DND-41 (cell line): ENCODE measurements around the gene DOCK4.

Experiments used
- ATAC-seq: fragments of 200-7000 bp; cut with Tn5 transposase; 3 replicates; pipeline ENCODE4 v1.9.1; 2021; ENCODE audit warnings: low read depth; ENCODE audit not compliant: insufficient read depth
- DNase-seq: peaks from one replicate; pipeline ENCODE4 v3.0.0-alpha.2; 2020
- H2AFZ ChIP-seq: 2 replicates; pipeline ENCODE4 v1.6.0; 2012; ENCODE audit warnings: low read depth, low read length
- H3K27ac ChIP-seq: 2 replicates; pipeline ENCODE4 v1.5.1; 2012; ENCODE audit warnings: low read length, inconsistent platforms
- H3K27me3 ChIP-seq: fragments of 200-600 bp; sonication (generic); 2 replicates; pipeline ENCODE4 v1.6.0; 2012; ENCODE audit warnings: low read length, mild to moderate bottlenecking, inconsistent platforms; ENCODE audit not compliant: insufficient read depth, poor library complexity
- H3K36me3 ChIP-seq: 2 replicates; pipeline ENCODE4 v1.5.1; 2012; ENCODE audit warnings: low read length, inconsistent platforms; ENCODE audit not compliant: insufficient read depth
- H3K4me1 ChIP-seq: 2 replicates; pipeline ENCODE4 v1.5.1; 2012; ENCODE audit warnings: mild to moderate bottlenecking, low read length; ENCODE audit not compliant: insufficient read depth
- H3K4me2 ChIP-seq: 2 replicates; pipeline ENCODE4 v1.6.0; 2012; ENCODE audit warnings: mild to moderate bottlenecking, moderate library complexity, low read length, inconsistent platforms; ENCODE audit not compliant: insufficient read depth
- H3K4me3 ChIP-seq, 2 experiments: fragments of 200-600 bp in 1 of 2; shearing (Covaris generic) in 1 of 2; 2 replicates each; pipeline ENCODE4 v1.5.1; 2012 to 2016; ENCODE audit warnings: inconsistent platforms in 2 of 2, low read length in 2 of 2, mild to moderate bottlenecking in 2 of 2, low read depth in 1 of 2, moderate library complexity in 1 of 2
- H3K79me2 ChIP-seq: 2 replicates; pipeline ENCODE4 v1.6.0; 2012; ENCODE audit warnings: low read length, inconsistent platforms; ENCODE audit not compliant: insufficient read depth
- H3K9ac ChIP-seq: 2 replicates; pipeline ENCODE4 v1.6.0; 2012; ENCODE audit warnings: low read depth, mild to moderate bottlenecking, inconsistent platforms, low read length, moderate library complexity
- H3K9me3 ChIP-seq: 2 replicates; pipeline ENCODE4 v1.5.1; 2012; ENCODE audit warnings: low read length, moderate library complexity, mild to moderate bottlenecking, inconsistent platforms; ENCODE audit not compliant: insufficient read depth, severe bottlenecking
- H4K20me1 ChIP-seq: 2 replicates; pipeline ENCODE4 v1.6.0; 2012; ENCODE audit warnings: low read length; ENCODE audit not compliant: insufficient read depth
- EZH2 ChIP-seq: IDR thresholded peaks from 3 replicates; pipeline ENCODE4 v1.6.1; 2012; ENCODE audit warnings: borderline replicate concordance, low read depth, mild to moderate bottlenecking, moderate library complexity, low read length, inconsistent platforms; ENCODE audit not compliant: severe bottlenecking
- TF ChIP-seq, protein P1 (sequence below): IDR thresholded peaks from 2 replicates; pipeline ENCODE4 v1.5.1; 2012; ENCODE audit warnings: borderline replicate concordance, low read length, moderate library complexity, mild to moderate bottlenecking; ENCODE audit not compliant: poor library complexity, severe bottlenecking; ENCODE audit errors: extremely low read depth

DOCK4 gene

DNA sequence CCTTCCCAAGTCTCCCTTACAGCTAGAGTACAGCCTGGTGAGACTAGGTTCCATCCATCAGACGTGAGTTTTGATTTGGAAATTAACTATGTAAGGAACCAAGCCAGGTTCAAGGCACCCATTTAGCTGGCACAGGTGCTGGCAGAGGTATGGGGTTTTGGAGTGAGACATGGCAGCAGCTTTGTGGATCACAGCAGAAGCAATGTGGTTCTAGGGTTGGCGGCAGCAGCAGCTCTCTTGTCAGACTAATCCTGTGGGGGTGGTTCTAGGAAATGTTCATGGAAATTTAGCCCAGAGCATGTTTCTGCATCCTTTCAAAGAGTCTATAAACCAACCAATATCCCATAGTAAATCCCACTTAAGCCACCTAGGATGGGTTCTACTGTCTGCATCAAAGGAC lies 142.2 kb downstream of the DOCK4 start:
- H3K4me1 ChIP-seq: no peaks in the 10 kb centered on the region
- no peaks in the 10 kb centered on the region for H3K36me3 ChIP-seq
- no peaks in the 10 kb centered on the region for H3K9me3 ChIP-seq
- no peaks in the 10 kb centered on the region for H3K79me2 ChIP-seq
- H3K4me2 ChIP-seq: no peak overlapping the region
- H3K4me3 ChIP-seq: no peak overlapping the region
- H3K9ac ChIP-seq: no peak overlapping the region
- no peak overlapping the region for H2AFZ ChIP-seq
- H3K27ac ChIP-seq: no peak overlapping the region
- DNase-seq (no peak), ATAC-seq (no peak)
- no peaks in the 10 kb centered on the region for H4K20me1 ChIP-seq
- no peak for TF ChIP-seq EZH2
- TF ChIP-seq, protein P1, sequence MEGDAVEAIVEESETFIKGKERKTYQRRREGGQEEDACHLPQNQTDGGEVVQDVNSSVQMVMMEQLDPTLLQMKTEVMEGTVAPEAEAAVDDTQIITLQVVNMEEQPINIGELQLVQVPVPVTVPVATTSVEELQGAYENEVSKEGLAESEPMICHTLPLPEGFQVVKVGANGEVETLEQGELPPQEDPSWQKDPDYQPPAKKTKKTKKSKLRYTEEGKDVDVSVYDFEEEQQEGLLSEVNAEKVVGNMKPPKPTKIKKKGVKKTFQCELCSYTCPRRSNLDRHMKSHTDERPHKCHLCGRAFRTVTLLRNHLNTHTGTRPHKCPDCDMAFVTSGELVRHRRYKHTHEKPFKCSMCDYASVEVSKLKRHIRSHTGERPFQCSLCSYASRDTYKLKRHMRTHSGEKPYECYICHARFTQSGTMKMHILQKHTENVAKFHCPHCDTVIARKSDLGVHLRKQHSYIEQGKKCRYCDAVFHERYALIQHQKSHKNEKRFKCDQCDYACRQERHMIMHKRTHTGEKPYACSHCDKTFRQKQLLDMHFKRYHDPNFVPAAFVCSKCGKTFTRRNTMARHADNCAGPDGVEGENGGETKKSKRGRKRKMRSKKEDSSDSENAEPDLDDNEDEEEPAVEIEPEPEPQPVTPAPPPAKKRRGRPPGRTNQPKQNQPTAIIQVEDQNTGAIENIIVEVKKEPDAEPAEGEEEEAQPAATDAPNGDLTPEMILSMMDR: no peak
- H3K27me3 ChIP-seq: no peaks in the 10 kb centered on the region

DNA sequence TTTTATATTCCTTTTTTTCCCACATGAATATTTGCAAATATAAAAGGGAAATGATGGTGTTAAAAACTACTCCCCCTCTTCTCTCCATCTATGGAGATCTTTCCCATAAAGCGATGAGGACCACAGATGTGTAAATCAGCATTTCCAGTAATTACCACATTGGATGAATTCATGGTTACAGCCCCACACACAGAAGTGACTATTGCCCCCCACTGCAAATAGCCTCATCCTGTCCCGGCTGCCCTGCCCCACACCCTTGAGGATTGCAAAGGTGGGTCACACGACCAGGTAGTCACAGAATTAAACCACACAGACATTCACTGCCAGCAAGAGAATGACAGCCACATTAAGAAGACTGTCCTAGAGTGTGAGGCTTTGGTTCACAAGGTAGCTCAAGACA lies 145.1 kb downstream of the DOCK4 start:
- Histone ChIP-seq H3K79me2 (no peaks in the 10 kb centered on the region), H3K4me2 (no peak overlapping the region), H3K4me3 (no peak overlapping the region), H3K9ac (no peak overlapping the region), H3K27me3 (no peaks in the 10 kb centered on the region), H3K4me1 (no peaks in the 10 kb centered on the region), H3K36me3 (no peaks in the 10 kb centered on the region), H2AFZ (no peak overlapping the region), H4K20me1 (no peaks in the 10 kb centered on the region), H3K27ac (no peak overlapping the region), H3K9me3 (no peaks in the 10 kb centered on the region)
- no peak for DNase-seq
- no peak for TF ChIP-seq EZH2
- TF ChIP-seq, protein P1: no peak
- ATAC-seq: no peak

DNA sequence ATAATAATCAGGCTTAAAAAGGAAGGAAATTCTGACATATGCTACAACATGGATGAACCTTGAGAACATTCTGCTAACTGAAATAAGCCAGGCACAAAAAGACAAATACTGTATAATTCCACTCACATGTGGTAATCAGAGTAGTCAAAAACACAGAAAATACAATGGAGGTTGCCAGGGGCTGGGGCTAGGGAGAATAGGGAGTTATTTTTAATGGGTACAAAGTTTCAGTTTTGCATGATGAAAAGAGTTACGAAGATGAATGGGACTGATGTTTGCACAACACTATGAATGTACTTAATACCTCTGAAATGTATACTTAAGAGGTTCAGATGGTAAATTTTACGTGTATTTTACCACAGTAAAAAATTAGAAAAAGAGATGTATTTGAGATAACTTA lies 145.6 kb downstream of the DOCK4 start:
- no peak overlapping the region for H2AFZ ChIP-seq
- DNase-seq: no peak
- H3K4me1 ChIP-seq: no peaks in the 10 kb centered on the region
- TF ChIP-seq EZH2: no peak
- TF ChIP-seq, protein P1: no peak
- no peak overlapping the region for H3K4me3 ChIP-seq
- H3K27ac ChIP-seq: no peak overlapping the region
- no peaks in the 10 kb centered on the region for H3K9me3 ChIP-seq
- no peaks in the 10 kb centered on the region for H3K79me2 ChIP-seq
- no peaks in the 10 kb centered on the region for H3K36me3 ChIP-seq
- no peak overlapping the region for H3K9ac ChIP-seq
- no peak for ATAC-seq
- no peaks in the 10 kb centered on the region for H3K27me3 ChIP-seq
- H3K4me2 ChIP-seq: no peak overlapping the region
- H4K20me1 ChIP-seq: no peaks in the 10 kb centered on the region

DNA sequence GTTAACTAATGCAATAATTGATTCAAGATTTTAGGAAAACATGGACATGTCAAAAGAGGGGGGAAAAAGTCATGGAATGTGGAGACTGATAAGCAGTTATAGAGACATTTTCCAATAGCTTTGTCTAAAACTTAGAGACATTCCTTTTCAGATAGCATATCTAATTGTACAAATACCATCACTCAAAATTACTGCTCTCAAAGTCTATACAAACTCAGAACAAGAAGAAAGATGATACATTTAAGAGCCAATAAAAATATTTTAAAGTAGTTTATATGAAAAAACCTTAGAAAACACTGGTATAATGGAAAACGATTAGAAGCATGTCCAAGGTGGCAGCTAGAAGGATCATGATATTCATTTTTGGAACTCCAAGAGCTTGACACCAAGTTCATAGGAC lies 146.5 kb downstream of the DOCK4 start:
- Histone ChIP-seq H3K27ac (no peak overlapping the region), H3K4me3 (no peak overlapping the region), H3K4me1 (no peaks in the 10 kb centered on the region), H3K79me2 (no peaks in the 10 kb centered on the region), H3K27me3 (no peaks in the 10 kb centered on the region), H3K9ac (no peak overlapping the region), H4K20me1 (no peaks in the 10 kb centered on the region), H3K4me2 (no peak overlapping the region), H3K36me3 (no peaks in the 10 kb centered on the region), H2AFZ (no peak overlapping the region), H3K9me3 (no peaks in the 10 kb centered on the region)
- DNase-seq (no peak), ATAC-seq (no peak)
- TF ChIP-seq EZH2: no peak
- TF ChIP-seq, protein P1: no peak
